Endothelial cell of umbilical vein (primary cell): ENCODE measurements around the gene KIAA1958. TPM values are rescaled to one million over a fixed set of nuclear protein-coding genes. Genes with fewer than 3 reads are reported as not detected.

Experiments
- BruUV-seq: library from RNA; stranded (reverse); fragments of 400-500 nt; replicated peaks from 2 replicates; lab custom pipeline; 2021; lab: Mats Ljungman, UMichigan
- CTCF ChIA-PET: fragments of 300-600, 350-600 bp; sonication (Branson Sonifier 250); formaldehyde crosslinking; loops from one replicate; lab custom pipeline; 2021; ENCODE audit warnings: antibody characterized with exemption, inconsistent platforms; lab: Charles Lee
- POLR2A ChIA-PET: fragments of 300-600, 350-600 bp; sonication (Branson Sonifier 250); formaldehyde crosslinking; loops from one replicate; lab custom pipeline; 2021; ENCODE audit warnings: antibody characterized with exemption, inconsistent platforms; lab: Charles Lee
- DNase-seq: peaks from one replicate; pipeline ENCODE4 v3.0.0-alpha.2; 2011; ENCODE audit warnings: low read depth, low spot score
- FAIRE-seq: peaks from 2 replicates; lab custom pipeline; 2011; peaks lifted over from hg19 to GRCh38; lab: Jason Lieb, UNC
- H2AFZ ChIP-seq: 2 replicates; pipeline ENCODE4 v1.6.0; 2012; ENCODE audit warnings: low read depth, low read length, control low read depth, inconsistent platforms
- H3K27ac ChIP-seq: 2 replicates; pipeline ENCODE4 v1.5.1; 2011; ENCODE audit warnings: low read depth, mild to moderate bottlenecking, control low read depth, low read length, moderate library complexity; ENCODE audit not compliant: insufficient read depth
- H3K27me3 ChIP-seq, 2 experiments: 2 replicates each; pipeline versions ENCODE4 v1.6.0 to v1.6.1; 2011; ENCODE audit warnings: low read length in 2 of 2, mixed read lengths in 1 of 2; ENCODE audit not compliant: control insufficient read depth in 2 of 2, insufficient read depth in 2 of 2
- H3K36me3 ChIP-seq, 2 experiments: 2 replicates in 1 of 2; 3 replicates in 1 of 2; pipeline ENCODE4 v1.5.1; 2011; ENCODE audit warnings: low read length in 2 of 2, mild to moderate bottlenecking in 1 of 2, moderate library complexity in 1 of 2; ENCODE audit not compliant: control insufficient read depth in 2 of 2, insufficient read depth in 2 of 2; ENCODE audit errors: extremely low read depth in 1 of 2
- H3K4me1 ChIP-seq: 3 replicates; pipeline ENCODE4 v1.5.1; 2011; ENCODE audit warnings: mild to moderate bottlenecking, low read length; ENCODE audit not compliant: control insufficient read depth, insufficient read depth; ENCODE audit errors: extremely low read depth
- H3K4me2 ChIP-seq: 2 replicates; pipeline ENCODE4 v1.6.1; 2011; ENCODE audit warnings: low read length, control low read depth, mixed read lengths; ENCODE audit not compliant: insufficient read depth
- H3K4me3 ChIP-seq, 3 experiments: fragments of 200-600 bp in 1 of 3; sonication (generic), shearing (Covaris generic) in 1 of 3; replicated peaks in 1 of 3; 2 replicates each; pipeline ENCODE4 v1.5.1; 2011 to 2016; ENCODE audit warnings: control low read depth in 3 of 3, low read length in 3 of 3, mild to moderate bottlenecking in 2 of 3, inconsistent platforms in 1 of 3, low read depth in 1 of 3, moderate library complexity in 1 of 3; ENCODE audit not compliant: insufficient read depth in 1 of 3
- H3K79me2 ChIP-seq: 2 replicates; pipeline ENCODE4 v1.6.0; 2012; ENCODE audit warnings: low read length, inconsistent platforms; ENCODE audit not compliant: control insufficient read depth, insufficient read depth
- H3K9ac ChIP-seq: replicated peaks from 2 replicates; pipeline ENCODE3; 2011; ENCODE audit warnings: low read length, control low read depth; ENCODE audit not compliant: insufficient read depth; ENCODE audit errors: extremely low read depth
- H3K9me1 ChIP-seq: replicated peaks from 3 replicates; pipeline ENCODE4 v1.6.0; 2011; ENCODE audit warnings: mild to moderate bottlenecking, low read length; ENCODE audit not compliant: control insufficient read depth, insufficient read depth; ENCODE audit errors: extremely low read depth
- H3K9me3 ChIP-seq: replicated peaks from 2 replicates; pipeline ENCODE4 v1.5.1; 2012; ENCODE audit warnings: low read length, inconsistent platforms; ENCODE audit not compliant: control insufficient read depth, insufficient read depth
- H4K20me1 ChIP-seq: replicated peaks from 2 replicates; pipeline ENCODE3; 2011; ENCODE audit warnings: mild to moderate bottlenecking, low read length; ENCODE audit not compliant: control insufficient read depth, insufficient read depth; ENCODE audit errors: extremely low read depth
- CTCF ChIP-seq, 2 donors: IDR thresholded peaks; 1 replicate in 1 of 2; 2 replicates in 1 of 2; pipeline ENCODE4 v1.5.1; 2011; ENCODE audit warnings: low read length in 2 of 2, mild to moderate bottlenecking in 2 of 2, moderate library complexity in 2 of 2, control low read depth in 1 of 2, inconsistent platforms in 1 of 2, low read depth in 1 of 2; ENCODE audit not compliant: insufficient read depth in 1 of 2; ENCODE audit errors: extremely low read depth in 1 of 2
- EZH2 ChIP-seq: IDR thresholded peaks from 2 replicates; pipeline ENCODE4 v1.6.1; 2012; ENCODE audit warnings: borderline replicate concordance, low read depth, mild to moderate bottlenecking, moderate library complexity, low read length, inconsistent platforms; ENCODE audit not compliant: severe bottlenecking
- FOS ChIP-seq: IDR thresholded peaks from 2 replicates; pipeline ENCODE4 v1.6.1; 2011; ENCODE audit warnings: mild to moderate bottlenecking, low read length, moderate library complexity, borderline replicate concordance; ENCODE audit not compliant: insufficient read depth
- GATA2 ChIP-seq: IDR thresholded peaks from 2 replicates; pipeline ENCODE4 v1.7.0; 2011; ENCODE audit warnings: low read depth, mild to moderate bottlenecking, moderate library complexity, mixed read lengths, low read length; ENCODE audit not compliant: insufficient read length, insufficient read depth
- JUN ChIP-seq: IDR thresholded peaks from 2 replicates; pipeline ENCODE4 v1.6.1; 2011; ENCODE audit warnings: borderline replicate concordance, low read depth; ENCODE audit not compliant: insufficient read length, insufficient read depth
- MAX ChIP-seq: IDR thresholded peaks from 2 replicates; pipeline ENCODE4 v1.6.1; 2011; ENCODE audit not compliant: insufficient read depth, insufficient read length
- MYC ChIP-seq: IDR thresholded peaks from one replicate; pipeline ENCODE4 v1.6.1; 2011; ENCODE audit warnings: mild to moderate bottlenecking, low read depth, low read length
- POLR2A ChIP-seq: IDR thresholded peaks from 2 replicates; pipeline ENCODE4 v1.6.1; 2012; ENCODE audit warnings: low read depth, mild to moderate bottlenecking, control low read depth, low read length
- POLR2AphosphoS5 ChIP-seq: IDR thresholded peaks from 2 replicates; pipeline ENCODE4 v1.6.1; 2012; ENCODE audit warnings: low read depth, mild to moderate bottlenecking, control low read depth, low read length, moderate library complexity; ENCODE audit not compliant: insufficient read depth
- dilution Hi-C: fragments of 300-500 bp; cut with MboI; formaldehyde crosslinking; loops from one replicate; pipeline ENCODE4 v1.15.0; 2019; ENCODE audit warnings: low sequenced_read_pairs; ENCODE audit not compliant: extremely low pct_ligation_motif_present
- intact Hi-C: fragments of 100-400 bp; cut with micrococcal nuclease; formaldehyde crosslinking; loops from one replicate; pipeline ENCODE4 v1.10.0; 2022
- polyA plus RNA-seq, 4 experiments: library from polyadenylated mRNA; depleted of rRNA in 3 of 4; stranded (reverse) in 3 of 4; unstranded in 1 of 4; fragments of >200 nt; gene quantifications; 2 replicates each; pipeline versions ENCODE4 v1.2.1 to v1.2.3, GENCODE V29; 2011 to 2012; ENCODE audit warnings: missing spikeins in 1 of 4
- total RNA-seq: library from RNA; stranded (reverse); gene quantifications from 2 replicates; pipeline ENCODE4 v1.2.3, GENCODE V29; 2021

KIAA1958 gene
- total and polyA plus RNA-seq, 2 donors (not counting 3 experiments of a cell fraction or from before 2014, with no cell fraction given): 1.7 to 5.0 TPM

GRCh38 chr9:112570671-112571167, 84.1 kb downstream of the KIAA1958 start:
- no peaks in the 10 kb centered on the region for H3K9me1 ChIP-seq
- no peak overlapping the region for H3K9ac ChIP-seq
- H3K79me2 ChIP-seq: no peaks in the 10 kb centered on the region
- ChIA-PET POLR2A (no interaction called here), CTCF (interaction anchor here (2.2 kb wide), 1 partner anchor 11 kb away, joined by 5 read pairs; no protein-coding TSS in a partner anchor)
- intact Hi-C loops: no loop called here
- H4K20me1 ChIP-seq: no peaks in the 10 kb centered on the region
- H3K4me3 ChIP-seq: no peak overlapping the region
- dilution Hi-C loops: no loop called here
- DNase-seq: no peak
- no peaks in the 10 kb centered on the region for H3K4me1 ChIP-seq
- no peaks in the 10 kb centered on the region for H3K36me3 ChIP-seq
- H3K27me3 ChIP-seq: no peaks in the 10 kb centered on the region
- H3K27ac ChIP-seq: no peak overlapping the region
- H3K9me3 ChIP-seq: no peaks in the 10 kb centered on the region
- no peak for FAIRE-seq
- no TSS peak for BruUV-seq
- H3K4me2 ChIP-seq: no peak overlapping the region
- no peak overlapping the region for H2AFZ ChIP-seq
- no peak for TF ChIP-seq JUN
- TF ChIP-seq CTCF (IDR thresholded peaks at IDR 0.05; ENCODE audit: extremely low read depth in 1 of 2, insufficient read depth in 1 of 2, low read depth in 1 of 2, low read length in 2 of 2): no peak
- TF ChIP-seq POLR2AphosphoS5: no peak
- TF ChIP-seq MAX: no peak
- no peak for TF ChIP-seq EZH2
- no peak for TF ChIP-seq POLR2A
- no peak for TF ChIP-seq GATA2
- no peak for TF ChIP-seq FOS
- TF ChIP-seq MYC: no peak
